Measurements from ENCODE around the gene AOPEP. TPM values are rescaled to one million over a fixed set of nuclear protein-coding genes. Genes with fewer than 3 reads are reported as not detected.

The AOPEP gene
- total RNA-seq, 4 donors from 2014 or later, result 149 to 306 (median 193) TPM

- H3K9me3 ChIP-seq, result no peaks in the 10 kb centered on the region
- H3K27me3 ChIP-seq, result no peaks in the 10 kb centered on the region
- no peaks in the 10 kb centered on the region for H3K36me3 ChIP-seq
- no peak overlapping the region for H3K4me3 ChIP-seq
- DNase-seq (ENCODE audit: low spot score in 2 of 2), result no peak
- WGBS, result 96% methylated on average over 6 of the region's 6 CpGs
- no peak overlapping the region for H3K27ac ChIP-seq
- TF ChIP-seq POLR2A (IDR thresholded peaks at IDR 0.05) (no peak), POLR2AphosphoS5 (IDR thresholded peaks at IDR 0.05) (no peak), EP300 (IDR thresholded peaks at IDR 0.05) (no peak), CTCF (IDR thresholded peaks at IDR 0.05) (no peak)
- H3K4me1 ChIP-seq, result peaks cover 31% of the 10 kb centered on the region
Observed at GRCh38 chr9:94859891-94860290, 133.4 kb downstream of the AOPEP start.

GRCh38 chr9:94860678-94861588, 134.4 kb downstream of the AOPEP start:
- DNase-seq (ENCODE audit: low spot score in 2 of 2), result no peak
- Histone ChIP-seq H3K4me3 (no peak overlapping the region), H3K27me3 (no peaks in the 10 kb centered on the region), H3K27ac (peak overlapping the region; percentile 57), H3K9me3 (no peaks in the 10 kb centered on the region), H3K4me1 (peaks cover 41% of the 10 kb centered on the region), H3K36me3 (no peaks in the 10 kb centered on the region)
- 73% methylated on average over 10 of the region's 10 CpGs for WGBS
- no peak for TF ChIP-seq EP300 (IDR thresholded peaks at IDR 0.05)
- no peak for TF ChIP-seq POLR2A (IDR thresholded peaks at IDR 0.05)
- no peak for TF ChIP-seq CTCF (IDR thresholded peaks at IDR 0.05)
- no peak for TF ChIP-seq POLR2AphosphoS5 (IDR thresholded peaks at IDR 0.05)

DNA sequence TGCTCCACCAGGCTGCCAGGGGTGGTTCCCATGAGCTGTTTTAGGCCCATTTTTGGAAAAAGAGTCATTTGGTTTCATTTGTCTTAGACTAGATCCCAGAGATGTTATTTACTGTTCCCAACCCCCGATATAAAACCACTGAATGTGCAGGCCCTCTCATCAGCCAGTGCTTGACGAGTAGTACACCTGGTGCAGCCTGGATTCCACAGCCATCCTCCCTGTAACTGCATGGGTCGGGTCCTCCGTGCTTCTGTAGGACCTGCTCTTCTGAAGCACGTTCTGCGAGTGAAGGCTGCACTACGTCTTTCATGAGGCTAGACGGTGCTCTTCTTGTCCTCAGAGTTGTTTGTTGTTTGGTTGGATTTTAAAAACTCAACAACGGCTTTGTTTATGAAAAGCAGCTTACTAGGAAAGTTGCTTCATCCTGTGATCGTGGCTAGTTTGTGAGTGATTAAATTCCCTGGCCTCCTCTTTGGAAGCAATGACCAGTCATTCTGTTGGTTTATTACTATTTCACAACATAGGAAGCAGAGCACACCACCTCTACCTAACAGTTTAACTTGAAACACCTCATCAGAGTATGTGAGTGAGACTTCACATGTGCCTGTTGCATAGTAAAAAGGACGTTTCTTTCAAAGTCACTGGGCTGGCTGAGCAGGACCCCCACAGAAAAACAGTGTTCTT, 135.2 kb downstream of the AOPEP start:
- 82% methylated on average over 11 of the region's 11 CpGs for WGBS
- peaks cover 49% of the 10 kb centered on the region for H3K4me1 ChIP-seq
- TF ChIP-seq POLR2AphosphoS5 (IDR thresholded peaks at IDR 0.05) (peak in 2 of 3 donors; percentile 12 to 16), CTCF (IDR thresholded peaks at IDR 0.05) (no peak), EP300 (IDR thresholded peaks at IDR 0.05) (no peak), POLR2A (IDR thresholded peaks at IDR 0.05) (no peak)
- no peaks in the 10 kb centered on the region for H3K27me3 ChIP-seq
- no peak for DNase-seq (ENCODE audit: low spot score in 2 of 2)
- H3K9me3 ChIP-seq, result no peaks in the 10 kb centered on the region
- peak overlapping the region; percentile 57 for H3K27ac ChIP-seq
- H3K36me3 ChIP-seq, result no peaks in the 10 kb centered on the region
- no peak overlapping the region for H3K4me3 ChIP-seq

- no peak for TF ChIP-seq CTCF (IDR thresholded peaks at IDR 0.05)
- no peak for TF ChIP-seq POLR2A (IDR thresholded peaks at IDR 0.05)
- no peak for TF ChIP-seq EP300 (IDR thresholded peaks at IDR 0.05)
- no peak for TF ChIP-seq POLR2AphosphoS5 (IDR thresholded peaks at IDR 0.05)
- no peak for DNase-seq (ENCODE audit: low spot score in 2 of 2)
- Histone ChIP-seq H3K9me3 (no peaks in the 10 kb centered on the region), H3K4me1 (peaks cover 74% of the 10 kb centered on the region), H3K4me3 (no peak overlapping the region), H3K27ac (peak overlapping the region; percentile 79), H3K36me3 (no peaks in the 10 kb centered on the region), H3K27me3 (no peaks in the 10 kb centered on the region)
- 21% methylated on average over 3 of the region's 3 CpGs for WGBS
Observed at GRCh38 chr9:94864196-94864595, 137.7 kb downstream of the AOPEP start.

Measured in suprapubic skin (tissue), 4 donors.